Medulla oblongata (tissue), 1 donor: ENCODE results near the gene EGR2.
A peak's percentile ranks its signal among the peaks of the same experiment; 100 is the strongest.

Source experiments
- DNase-seq: peaks from one replicate; pipeline ENCODE4 v3.0.0-alpha.2; 2015; ENCODE audit errors: extremely low spot score

The EGR2 gene

GRCh38 chr10:62816331-62817120 lies at the start of gene EGR2:
Gene EGR2, minus strand, starts transcription at chr10:62816366. Its CDS starts 337 bp downstream, at chr10:62816029.
- peak; percentile 96 for DNase-seq

- DNase-seq, result no peak
Measured at GRCh38 chr10:62862447-62862846, 46.3 kb upstream of the EGR2 start.

- DNase-seq, result no peak
Measured at GRCh38 chr10:62861507-62861906, 45.3 kb upstream of the EGR2 start.

DNA sequence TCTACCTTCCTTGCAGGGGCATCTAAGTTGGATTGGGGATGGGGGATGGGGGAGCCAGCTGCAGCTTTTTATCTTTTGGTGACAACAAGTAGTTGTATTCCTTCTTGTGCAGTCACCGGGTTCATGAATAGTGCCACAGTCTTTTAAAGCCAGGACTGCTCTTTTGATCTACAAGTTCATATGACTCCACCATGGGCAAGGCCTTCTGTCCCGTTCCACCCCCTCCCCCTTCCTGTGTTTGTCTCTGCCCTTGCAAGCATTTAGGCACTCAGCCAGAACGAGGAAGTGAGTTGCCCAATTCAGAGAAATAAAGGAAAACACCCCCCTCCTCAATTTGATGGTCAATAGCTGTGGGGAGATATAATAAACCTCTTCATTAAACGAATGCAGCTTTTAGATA lies 44.8 kb upstream of the EGR2 start:
- peak; percentile 26 for DNase-seq

GRCh38 chr10:62858364-62858763 lies 42.2 kb upstream of the EGR2 start:
- peak; percentile 15 for DNase-seq

DNA sequence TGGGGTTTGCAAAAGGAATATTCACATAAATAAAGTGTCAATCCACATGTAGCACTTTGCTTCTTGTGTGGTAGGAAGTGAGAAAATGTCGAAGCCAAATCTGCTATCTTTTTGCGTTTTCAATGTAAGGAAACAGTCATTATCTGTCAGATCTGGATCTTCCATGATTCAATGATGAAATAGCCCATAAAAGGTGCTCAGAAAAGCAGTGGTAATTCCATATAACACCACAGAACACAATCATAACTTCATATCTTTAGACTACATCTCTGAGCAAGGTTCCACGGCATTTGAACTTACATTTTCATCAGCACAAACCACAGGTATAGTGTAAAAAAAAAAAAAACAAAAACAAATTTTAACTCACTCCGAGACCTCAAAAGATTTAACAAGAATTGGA lies 39.9 kb upstream of the EGR2 start:
- DNase-seq, result no peak

DNA sequence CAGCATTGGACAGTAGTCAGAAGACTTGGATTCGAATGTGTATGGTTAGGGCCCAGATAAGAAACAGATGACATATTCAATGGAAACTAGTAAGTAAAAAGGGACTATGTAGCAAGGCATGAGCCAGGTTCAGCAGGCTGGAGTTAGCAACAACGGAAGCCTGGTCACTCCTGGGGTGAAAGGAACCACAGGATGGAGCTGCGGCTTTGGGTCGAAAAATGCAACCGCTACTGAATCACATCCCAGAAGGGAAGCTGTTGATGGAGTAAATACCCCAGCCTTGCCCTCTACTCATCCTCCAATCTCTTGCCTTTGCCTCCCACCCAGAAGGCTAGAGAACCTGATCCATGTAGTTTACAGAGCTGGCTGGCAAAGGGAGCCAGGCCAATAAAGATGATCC lies 37.5 kb upstream of the EGR2 start:
- peak; percentile 30 for DNase-seq

- DNase-seq, result peak; percentile 35
Measured at GRCh38 chr10:62852961-62853702, 37.0 kb upstream of the EGR2 start.

GRCh38 chr10:62851442-62851841 lies 35.3 kb upstream of the EGR2 start:
- no peak for DNase-seq

- DNase-seq, result peak; percentile 59
Measured at GRCh38 chr10:62850646-62851045, 34.5 kb upstream of the EGR2 start.

DNA sequence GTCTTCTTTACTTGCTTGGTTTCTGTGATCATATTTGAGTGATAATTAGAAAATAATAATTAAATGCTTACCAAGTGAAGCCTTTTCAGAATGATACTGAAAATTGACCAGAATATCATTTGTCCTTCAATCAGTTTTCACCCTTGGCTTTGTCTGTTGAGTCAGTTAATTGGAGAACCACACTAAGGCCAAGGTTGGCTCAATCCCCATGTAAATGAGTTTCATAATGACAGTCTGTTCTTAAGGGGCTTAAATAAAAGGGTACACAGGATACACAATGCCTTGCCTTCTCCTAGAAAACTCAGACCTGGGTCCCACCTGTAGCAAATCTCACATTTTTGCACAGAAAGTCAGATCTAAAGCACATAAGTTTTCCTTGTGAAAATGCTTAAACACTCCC lies 31.3 kb upstream of the EGR2 start:
- DNase-seq, result no peak

GRCh38 chr10:62844280-62845011 lies 28.3 kb upstream of the EGR2 start:
- no peak for DNase-seq

GRCh38 chr10:62843600-62843999 lies 27.4 kb upstream of the EGR2 start:
- DNase-seq, result no peak

GRCh38 chr10:62842983-62843382 lies 26.8 kb upstream of the EGR2 start:
- no peak for DNase-seq

DNA sequence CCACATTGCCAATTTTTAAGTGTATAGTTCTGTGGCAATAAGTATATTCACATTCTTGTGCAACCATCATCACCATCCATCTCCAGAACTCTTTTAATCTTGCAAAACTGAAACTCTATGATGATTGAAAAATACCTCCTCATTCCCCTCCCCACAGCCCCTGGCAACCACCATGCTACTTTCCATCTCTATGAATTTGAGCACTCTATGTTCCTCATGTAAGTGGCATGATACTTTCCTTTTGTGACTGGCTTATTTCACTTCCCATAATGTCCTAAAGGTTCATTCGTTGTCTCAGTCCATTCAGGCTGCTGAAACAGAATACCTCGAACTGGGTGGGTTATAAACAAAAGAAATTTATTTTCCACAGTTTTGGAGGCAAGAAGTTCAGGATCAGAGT lies 23.4 kb upstream of the EGR2 start:
- no peak for DNase-seq

GRCh38 chr10:62831346-62831745 lies 15.2 kb upstream of the EGR2 start:
- DNase-seq, result no peak

GRCh38 chr10:62830679-62831078 lies 14.5 kb upstream of the EGR2 start:
- peak; percentile 36 for DNase-seq

DNA sequence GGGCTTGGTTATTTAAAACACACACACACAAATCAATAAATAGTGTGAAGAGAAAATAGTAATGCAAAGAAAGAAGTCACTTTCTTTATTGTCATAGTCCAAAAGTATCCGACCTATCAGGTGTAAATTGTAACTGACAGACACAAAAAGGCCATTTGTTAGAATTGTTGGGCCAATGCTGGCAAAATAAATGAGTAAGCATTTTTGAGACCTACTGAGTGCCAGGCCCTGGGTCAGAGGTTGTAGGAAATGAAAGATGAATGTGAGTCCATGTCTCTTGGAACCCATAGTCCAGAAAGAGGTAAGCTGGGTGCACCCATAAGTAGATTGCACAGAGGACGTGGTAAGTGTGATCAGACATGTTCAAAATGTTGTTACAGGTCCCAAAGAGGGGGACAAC lies 13.5 kb upstream of the EGR2 start:
- no peak for DNase-seq

- no peak for DNase-seq
Measured at GRCh38 chr10:62826273-62826672, 10.1 kb upstream of the EGR2 start.

DNA sequence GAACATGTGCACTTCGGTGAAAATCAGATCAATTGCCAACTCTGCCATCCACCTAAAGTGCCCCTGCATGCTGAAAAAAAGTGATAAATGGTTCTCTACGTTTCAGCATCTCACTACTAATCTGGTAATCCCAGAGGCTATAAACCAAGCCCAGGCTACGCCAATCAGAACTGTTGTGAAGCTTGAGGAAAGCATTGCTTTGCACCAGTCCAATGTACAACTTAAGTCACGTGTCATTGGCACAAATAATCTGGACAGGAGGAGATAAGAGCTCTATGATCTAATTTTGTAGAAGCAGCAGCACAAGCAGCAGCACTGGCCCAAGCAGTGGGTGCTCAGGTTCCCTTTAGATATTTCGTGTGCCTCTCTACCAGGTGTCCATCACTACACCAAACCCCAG lies 4.4 kb upstream of the EGR2 start:
- DNase-seq, result no peak

DNA sequence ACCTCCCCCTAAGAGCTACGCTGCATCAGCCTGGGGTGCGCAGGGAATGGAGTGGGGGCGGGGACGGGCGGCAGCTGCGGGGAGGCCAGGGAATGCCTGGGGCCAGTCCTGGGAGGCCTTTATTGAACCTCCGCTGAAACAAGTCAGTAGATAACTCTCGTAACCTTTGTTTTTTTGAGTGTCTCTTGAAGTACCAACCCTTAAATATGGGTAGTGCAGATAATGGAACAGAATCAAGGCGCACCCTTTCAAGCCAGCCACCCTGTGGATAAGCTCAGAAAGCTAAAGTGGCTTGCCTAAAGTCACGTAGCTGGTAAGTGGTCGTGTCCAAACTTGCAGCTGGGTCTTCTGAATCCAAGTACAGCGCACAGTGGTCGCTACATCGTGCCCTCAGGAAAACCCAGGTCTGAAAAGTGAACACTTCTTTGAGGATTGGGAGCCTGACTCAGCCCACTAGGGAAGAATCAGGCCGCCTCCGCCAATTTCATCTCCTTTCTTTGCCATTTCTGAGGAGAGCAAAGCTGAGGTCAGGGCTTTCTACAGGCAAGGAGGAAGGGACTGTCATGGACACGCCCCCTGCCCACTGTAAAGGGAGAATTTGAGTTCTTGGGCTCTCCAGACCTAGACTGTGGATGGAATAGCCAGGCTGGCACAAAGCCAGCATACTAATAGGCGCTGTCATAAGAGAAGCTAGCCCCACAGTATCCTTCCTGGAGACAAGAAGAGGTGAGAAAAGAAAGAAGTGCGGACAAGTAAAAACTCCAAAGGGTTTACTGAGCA lies 3.2 kb upstream of the EGR2 start:
- no peak for DNase-seq
